OCI-LY7 (cell line): Measurements from ENCODE around the gene DPF3. TPM values are rescaled to one million over a fixed set of nuclear protein-coding genes. Genes with fewer than 3 reads are reported as not detected.

Experiments
- BruUV-seq: library from RNA; stranded (reverse); fragments of 400-500 nt; replicated peaks from 2 replicates; lab custom pipeline; 2021; lab: Mats Ljungman, UMichigan
- CTCF ChIA-PET: fragments of 300-600 bp; sonication (Branson Sonifier 250); formaldehyde crosslinking; loops from one replicate; lab custom pipeline; 2022; ENCODE audit warnings: antibody characterized with exemption; ENCODE audit not compliant: unreplicated experiment; lab: Charles Lee
- POLR2A ChIA-PET: fragments of 300-600 bp; sonication (Branson Sonifier 250); formaldehyde crosslinking; loops from one replicate; lab custom pipeline; 2022; ENCODE audit warnings: antibody characterized with exemption; lab: Charles Lee
- DNase-seq: peaks from one replicate; pipeline ENCODE4 v3.0.0-alpha.2; 2015; ENCODE audit warnings: low spot score
- H2AFZ ChIP-seq: fragments of 200-600 bp; sonication (generic), shearing (Covaris generic); 2 replicates; pipeline ENCODE4 v1.6.1; 2014; ENCODE audit warnings: mild to moderate bottlenecking, antibody characterized with exemption, low read length, moderate library complexity
- H3K27ac ChIP-seq: fragments of 200-600 bp; sonication (generic); 2 replicates; pipeline ENCODE4 v1.5.1; 2014; ENCODE audit warnings: mixed run types, low read depth, mild to moderate bottlenecking, moderate library complexity, low read length, inconsistent platforms; ENCODE audit not compliant: poor library complexity, severe bottlenecking
- H3K36me3 ChIP-seq: fragments of 200-600 bp; sonication (generic); 2 replicates; pipeline ENCODE4 v1.6.1; 2014; ENCODE audit warnings: mild to moderate bottlenecking, antibody characterized with exemption, low read length, moderate library complexity, mixed read lengths; ENCODE audit not compliant: insufficient read depth
- H3K4me1 ChIP-seq: fragments of 200-600 bp; sonication (generic); 2 replicates; pipeline ENCODE4 v1.5.1; 2014; ENCODE audit warnings: mild to moderate bottlenecking, low read length; ENCODE audit not compliant: insufficient read depth, poor library complexity, severe bottlenecking
- H3K4me2 ChIP-seq: fragments of 200-600 bp; sonication (generic); 2 replicates; pipeline ENCODE4 v1.6.1; 2014; ENCODE audit warnings: mild to moderate bottlenecking, low read length
- H3K4me3 ChIP-seq: fragments of 200-600 bp; sonication (generic); 2 replicates; pipeline ENCODE4 v1.5.1; 2014; ENCODE audit warnings: mild to moderate bottlenecking, low read depth, low read length; ENCODE audit not compliant: poor library complexity, severe bottlenecking
- H3K79me2 ChIP-seq: fragments of 200-600 bp; sonication (generic); 2 replicates; pipeline ENCODE4 v1.6.1; 2016; ENCODE audit warnings: low read depth, mild to moderate bottlenecking, low read length, moderate library complexity, mixed read lengths; ENCODE audit not compliant: insufficient read depth
- H3K9me2 ChIP-seq: fragments of 200-600 bp; sonication (generic); 2 replicates; pipeline ENCODE4 v1.6.1; 2016; ENCODE audit warnings: mild to moderate bottlenecking, low read length, mixed read lengths; ENCODE audit not compliant: insufficient read depth
- H3K9me3 ChIP-seq: fragments of 200-600 bp; sonication (generic); 2 replicates; pipeline ENCODE4 v1.6.1; 2014; ENCODE audit warnings: mild to moderate bottlenecking, mixed run types, low read length, mixed read lengths
- H4K20me1 ChIP-seq: fragments of 200-600 bp; sonication (generic); 2 replicates; pipeline ENCODE4 v1.6.1; 2014; ENCODE audit warnings: mild to moderate bottlenecking, antibody characterized with exemption, low read length, moderate library complexity, mixed read lengths; ENCODE audit not compliant: insufficient read depth
- CTCF ChIP-seq: fragments of 200-600 bp; sonication (generic); conservative IDR thresholded peaks from 2 replicates; pipeline ENCODE4 v1.5.1; 2014; ENCODE audit warnings: mild to moderate bottlenecking, antibody characterized with exemption, low read length, moderate library complexity, mixed read lengths
- EZH2phosphoT487 ChIP-seq: fragments of 200-600 bp; sonication (generic); IDR thresholded peaks from 2 replicates; pipeline ENCODE4 v1.6.1; 2018; ENCODE audit warnings: low read depth, borderline replicate concordance, mild to moderate bottlenecking, mixed run types, antibody characterized with exemption, low read length, moderate library complexity, mixed read lengths
- intact Hi-C: fragments of 100-400 bp; cut with micrococcal nuclease; formaldehyde crosslinking; loops from one replicate; pipeline ENCODE4 v1.10.0; 2022; ENCODE audit not compliant: unreplicated experiment
- total RNA-seq, 2 experiments: library from RNA; depleted of rRNA in 1 of 2; stranded (reverse); fragments of >200 nt in 1 of 2; shearing (Covaris generic) in 1 of 2; gene quantifications; 2 replicates each; pipeline ENCODE4 v1.2.3, GENCODE V29; 2014 to 2022

DPF3 gene
- total RNA-seq, 2 experiments from 2014 or later = 0.42 TPM; not detected in 1

DNA sequence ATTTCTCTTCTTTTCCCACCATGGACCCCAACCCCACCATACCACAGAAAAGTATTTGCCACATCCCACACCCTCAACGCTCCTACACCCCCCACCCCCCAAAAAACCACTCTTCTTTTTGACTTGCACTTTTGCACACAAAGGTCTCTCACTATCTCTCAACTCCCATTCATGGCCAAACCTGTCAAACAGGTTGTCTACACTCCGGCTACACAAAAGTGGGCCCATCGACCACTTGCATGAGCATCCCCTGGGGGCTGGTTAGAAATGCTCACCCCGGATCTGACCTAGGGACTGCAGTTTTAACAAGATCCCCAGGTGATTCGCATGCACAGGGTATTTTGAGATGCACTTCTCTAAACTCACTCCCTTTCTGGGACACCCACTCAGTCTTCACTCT, 248.2 kb downstream of the DPF3 start:
- H3K79me2 ChIP-seq = no peaks in the 10 kb centered on the region
- no peaks in the 10 kb centered on the region for H4K20me1 ChIP-seq
- BruUV-seq = no TSS peak
- intact Hi-C loops = no loop called here
- CTCF ChIA-PET = no interaction called here
- TF ChIP-seq CTCF (no peak), EZH2phosphoT487 (no peak)
- no peak overlapping the region for H3K4me3 ChIP-seq
- no peaks in the 10 kb centered on the region for H3K36me3 ChIP-seq
- no peaks in the 10 kb centered on the region for H3K9me3 ChIP-seq
- no peak overlapping the region for H2AFZ ChIP-seq
- H3K27ac ChIP-seq = no peak overlapping the region
- no peaks in the 10 kb centered on the region for H3K4me1 ChIP-seq
- no peak for DNase-seq
- H3K4me2 ChIP-seq = no peak overlapping the region
- no peaks in the 10 kb centered on the region for H3K9me2 ChIP-seq
- POLR2A ChIA-PET = no interaction called here

- Histone ChIP-seq H3K9me2 (no peaks in the 10 kb centered on the region), H3K27ac (no peak overlapping the region), H2AFZ (no peak overlapping the region), H3K9me3 (no peaks in the 10 kb centered on the region), H3K4me1 (no peaks in the 10 kb centered on the region), H4K20me1 (no peaks in the 10 kb centered on the region), H3K79me2 (no peaks in the 10 kb centered on the region), H3K36me3 (no peaks in the 10 kb centered on the region), H3K4me3 (no peak overlapping the region), H3K4me2 (no peak overlapping the region)
- ChIA-PET CTCF (no interaction called here), POLR2A (no interaction called here)
- intact Hi-C loops = no loop called here
- DNase-seq = no peak
- TF ChIP-seq EZH2phosphoT487 (no peak), CTCF (no peak)
- BruUV-seq = no TSS peak
Observed at GRCh38 chr14:72644758-72645489, 249.0 kb downstream of the DPF3 start.

DNA sequence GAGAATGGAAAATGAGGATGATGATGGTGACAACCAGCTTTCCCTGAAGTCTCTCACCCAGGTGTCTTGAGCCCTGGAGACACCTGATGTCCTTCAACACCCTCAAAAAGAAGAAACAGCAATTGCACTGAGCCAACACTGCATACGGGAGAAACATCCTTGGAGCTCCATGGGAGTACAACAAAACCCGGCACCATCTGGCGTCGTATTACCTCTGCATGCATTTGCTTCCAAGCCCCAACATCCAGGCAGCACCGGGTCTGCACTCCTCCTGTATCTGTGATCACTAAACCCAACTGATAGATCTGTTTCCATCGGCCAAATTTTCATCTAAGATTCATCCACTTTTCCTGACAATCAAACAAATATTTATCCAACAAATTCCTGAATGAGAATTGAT, 249.9 kb downstream of the DPF3 start:
- Histone ChIP-seq H3K79me2 (no peaks in the 10 kb centered on the region), H3K9me3 (no peaks in the 10 kb centered on the region), H3K4me3 (no peak overlapping the region), H3K36me3 (no peaks in the 10 kb centered on the region), H3K4me1 (no peaks in the 10 kb centered on the region), H2AFZ (no peak overlapping the region), H4K20me1 (no peaks in the 10 kb centered on the region), H3K4me2 (no peak overlapping the region), H3K27ac (no peak overlapping the region), H3K9me2 (no peaks in the 10 kb centered on the region)
- BruUV-seq = no TSS peak
- TF ChIP-seq EZH2phosphoT487 (no peak), CTCF (no peak)
- CTCF ChIA-PET = no interaction called here
- DNase-seq = no peak
- POLR2A ChIA-PET = no interaction called here
- intact Hi-C loops = no loop called here
